ENCODE data around the gene AFG3L2. TPM values are rescaled to one million over a fixed set of nuclear protein-coding genes. Genes with fewer than 3 reads are reported as not detected.
A peak's percentile ranks its signal among the peaks of the same experiment; 100 is the strongest.

The AFG3L2 gene
- total and polyA plus RNA-seq, 9 of the 15 experiments (the other 6 are each of a cell fraction or from before 2014, with no cell fraction given): 24.1 to 109 (median 84.0) TPM

- TF ChIP-seq ZNF830 (CRISPR knock-in tag; IDR thresholded peaks at IDR 0.05) (no peak), RFX1 (IDR thresholded peaks at IDR 0.05) (no peak), DEAF1 (CRISPR knock-in tag; IDR thresholded peaks at IDR 0.05) (peak; percentile 95), ZNF23 (CRISPR knock-in tag; IDR thresholded peaks at IDR 0.05) (no peak), RAD21 (CRISPR knock-in tag; conservative IDR thresholded peaks at IDR 0.05 in 1 of 2, IDR thresholded peaks at IDR 0.05 in 1 of 2) (peak; percentile 96 to 98), ZNF311 (CRISPR knock-in tag; IDR thresholded peaks at IDR 0.05) (no peak), ARHGAP35 (IDR thresholded peaks at IDR 0.05; ENCODE audit: partially characterized antibody) (no peak), PTRF (tag; IDR thresholded peaks at IDR 0.05) (no peak), SMC3 (conservative IDR thresholded peaks at IDR 0.05; ENCODE audit: insufficient read depth, low read depth, low read length) (peak; percentile 96), ARNT (IDR thresholded peaks at IDR 0.05) (0 out of 4 replicates have a peak, but pooled peaks of 1 of the 2 experiments have one; percentile 62), CBX2 (IDR thresholded peaks at IDR 0.05; ENCODE audit: insufficient read depth, low read length, poor library complexity, severe bottlenecking) (no peak), MNT (conservative IDR thresholded peaks at IDR 0.05) (no peak), NCOA2 (IDR thresholded peaks at IDR 0.05; ENCODE audit: partially characterized antibody in 2 of 2) (no peak), ZNF561 (CRISPR knock-in tag; conservative IDR thresholded peaks at IDR 0.05) (no peak), BRF1 (IDR thresholded peaks at IDR 0.05; ENCODE audit: borderline replicate concordance, extremely low read depth, insufficient read length) (no peak), CBFB (CRISPR knock-in tag; IDR thresholded peaks at IDR 0.05) (no peak), JUND (IDR thresholded peaks at IDR 0.05; ENCODE audit: borderline replicate concordance, low read depth, low read length) (0 out of 2 replicates have a peak, but pooled peaks have one; percentile 30), JUND (tag; IDR thresholded peaks at IDR 0.05; ENCODE audit: borderline replicate concordance, low read depth, low read length) (no peak), STAG1 (CRISPR knock-in tag; IDR thresholded peaks at IDR 0.05; ENCODE audit: borderline replicate concordance) (peak; percentile 89), ATF6 (CRISPR knock-in tag; IDR thresholded peaks at IDR 0.05) (no peak), ZKSCAN1 (IDR thresholded peaks at IDR 0.05; ENCODE audit: low read depth, low read length) (no peak), PHB2 (IDR thresholded peaks at IDR 0.05; ENCODE audit: low read depth) (no peak), KDM4B (IDR thresholded peaks at IDR 0.05; ENCODE audit: borderline replicate concordance in 2 of 2, low read depth in 1 of 2) (no peak), FOXP1 (CRISPR knock-in tag; IDR thresholded peaks at IDR 0.05) (0 out of 2 replicates have a peak, but pooled peaks have one; percentile 34)
Observed at GRCh38 chr18:12391487-12392165, 14.6 kb upstream of the AFG3L2 start (continued).
